WTC11 (cell line): ENCODE data around the gene MTHFS. TPM values are rescaled to one million over a fixed set of nuclear protein-coding genes. Genes with fewer than 3 reads are reported as not detected.
A peak's percentile ranks its signal among the peaks of the same experiment; 100 is the strongest.

Source experiments
- ATF1 ChIP-seq: sonication (generic); formaldehyde crosslinking; IDR thresholded peaks from 2 replicates; pipeline ENCODE4 v1.8.1; 2023; ENCODE audit warnings: mild to moderate bottlenecking, moderate library complexity, missing genetic modification reagents
- ATF3 ChIP-seq: sonication (generic); formaldehyde crosslinking; conservative IDR thresholded peaks from 2 replicates; pipeline ENCODE4 v1.8.1; 2022; ENCODE audit warnings: mild to moderate bottlenecking, missing genetic modification reagents
- EMX1 ChIP-seq: fragments of 250-450 bp; sonication (Bioruptor Pico); IDR thresholded peaks from 2 replicates; pipeline ENCODE4 v1.8.0; 2021; ENCODE audit warnings: mild to moderate bottlenecking
- ERG ChIP-seq: fragments of 250-450 bp; sonication (Bioruptor Pico); IDR thresholded peaks from 2 replicates; pipeline ENCODE4 v1.8.0; 2021; ENCODE audit warnings: mild to moderate bottlenecking
- ETV6 ChIP-seq: sonication (generic); formaldehyde crosslinking; IDR thresholded peaks from 2 replicates; pipeline ENCODE4 v1.8.1; 2022; ENCODE audit warnings: mild to moderate bottlenecking, missing genetic modification reagents
- GTF2I ChIP-seq: fragments of 250-450 bp; sonication (Bioruptor Pico); conservative IDR thresholded peaks from 2 replicates; pipeline ENCODE4 v1.4.0; 2021; ENCODE audit warnings: mild to moderate bottlenecking
- HMGA2 ChIP-seq: fragments of 250-450 bp; sonication (Bioruptor Pico); IDR thresholded peaks from 2 replicates; pipeline ENCODE4 v1.4.0; 2021; ENCODE audit warnings: mild to moderate bottlenecking, moderate library complexity
- JAZF1 ChIP-seq: fragments of 250-450 bp; sonication (Bioruptor Pico); IDR thresholded peaks from 2 replicates; pipeline ENCODE4 v1.9.0; 2021; ENCODE audit warnings: moderate library complexity, mild to moderate bottlenecking, inconsistent platforms
- JUN ChIP-seq: sonication (generic); formaldehyde crosslinking; IDR thresholded peaks from 2 replicates; pipeline ENCODE4 v1.8.0; 2023; ENCODE audit warnings: mild to moderate bottlenecking, missing genetic modification reagents
- MXD4 ChIP-seq: fragments of 250-450 bp; sonication (Bioruptor Pico); IDR thresholded peaks from 2 replicates; pipeline ENCODE4 v1.8.0; 2021; ENCODE audit warnings: mild to moderate bottlenecking, moderate library complexity, borderline replicate concordance
- NFYB ChIP-seq: sonication (generic); formaldehyde crosslinking; conservative IDR thresholded peaks from 2 replicates; pipeline ENCODE4 v1.8.0; 2022; ENCODE audit warnings: low read depth, missing genetic modification reagents
- NR3C1 ChIP-seq: sonication (generic); formaldehyde crosslinking; conservative IDR thresholded peaks from 2 replicates; pipeline ENCODE4 v1.8.1; 2023; ENCODE audit warnings: low read depth, mild to moderate bottlenecking, missing genetic modification reagents
- RELA ChIP-seq: sonication (generic); formaldehyde crosslinking; IDR thresholded peaks from 2 replicates; pipeline ENCODE4 v1.8.1; 2022; ENCODE audit warnings: missing genetic modification reagents, mild to moderate bottlenecking, borderline replicate concordance
- SOX15 ChIP-seq: fragments of 250-450 bp; sonication (Bioruptor Pico); IDR thresholded peaks from 2 replicates; pipeline ENCODE4 v1.9.0; 2021; ENCODE audit warnings: mild to moderate bottlenecking
- TEAD1 ChIP-seq: sonication (generic); formaldehyde crosslinking; IDR thresholded peaks from 2 replicates; pipeline ENCODE4 v1.8.0; 2022; ENCODE audit warnings: mild to moderate bottlenecking, missing genetic modification reagents
- TEAD4 ChIP-seq: sonication (generic); formaldehyde crosslinking; IDR thresholded peaks from 2 replicates; pipeline ENCODE4 v1.8.0; 2022; ENCODE audit warnings: mild to moderate bottlenecking, missing genetic modification reagents
- ZNF232 ChIP-seq: sonication (generic); formaldehyde crosslinking; IDR thresholded peaks from 2 replicates; pipeline ENCODE4 v1.8.0; 2022; ENCODE audit warnings: mild to moderate bottlenecking, missing genetic modification reagents
- ZNF425 ChIP-seq: fragments of 250-450 bp; sonication (Bioruptor Pico); conservative IDR thresholded peaks from 2 replicates; pipeline ENCODE4 v1.9.0; 2021; ENCODE audit warnings: mild to moderate bottlenecking
- total RNA-seq: library from RNA; stranded (reverse); gene quantifications from 3 replicates; pipeline ENCODE4 v1.2.3, GENCODE V29; 2021
- TF ChIP-seq, protein P1 (sequence below): fragments of 250-450 bp; sonication (Bioruptor Pico); IDR thresholded peaks from 2 replicates; pipeline ENCODE4 v1.9.0; 2021; ENCODE audit warnings: mild to moderate bottlenecking
- TF ChIP-seq, protein P2 (sequence below): sonication (generic); formaldehyde crosslinking; IDR thresholded peaks from 2 replicates; pipeline ENCODE4 v1.8.1; 2022; ENCODE audit warnings: low read depth, mild to moderate bottlenecking, moderate library complexity, missing genetic modification reagents, borderline replicate concordance
- TF ChIP-seq, protein P3 (sequence below): sonication (generic); formaldehyde crosslinking; IDR thresholded peaks from 2 replicates; pipeline ENCODE4 v1.8.1; 2022; ENCODE audit warnings: mild to moderate bottlenecking, moderate library complexity, missing genetic modification reagents
- TF ChIP-seq, protein P4 (sequence below): sonication (generic); formaldehyde crosslinking; IDR thresholded peaks from 2 replicates; pipeline ENCODE4 v1.8.0; 2022; ENCODE audit warnings: mild to moderate bottlenecking, missing genetic modification reagents
- TF ChIP-seq, protein P5 (sequence below): sonication (generic); formaldehyde crosslinking; IDR thresholded peaks from 2 replicates; pipeline ENCODE4 v1.8.0; 2023; ENCODE audit warnings: mild to moderate bottlenecking, missing genetic modification reagents

The MTHFS gene
- total RNA-seq, 1 experiment from 2014 or later, result 24.8 TPM

DNA sequence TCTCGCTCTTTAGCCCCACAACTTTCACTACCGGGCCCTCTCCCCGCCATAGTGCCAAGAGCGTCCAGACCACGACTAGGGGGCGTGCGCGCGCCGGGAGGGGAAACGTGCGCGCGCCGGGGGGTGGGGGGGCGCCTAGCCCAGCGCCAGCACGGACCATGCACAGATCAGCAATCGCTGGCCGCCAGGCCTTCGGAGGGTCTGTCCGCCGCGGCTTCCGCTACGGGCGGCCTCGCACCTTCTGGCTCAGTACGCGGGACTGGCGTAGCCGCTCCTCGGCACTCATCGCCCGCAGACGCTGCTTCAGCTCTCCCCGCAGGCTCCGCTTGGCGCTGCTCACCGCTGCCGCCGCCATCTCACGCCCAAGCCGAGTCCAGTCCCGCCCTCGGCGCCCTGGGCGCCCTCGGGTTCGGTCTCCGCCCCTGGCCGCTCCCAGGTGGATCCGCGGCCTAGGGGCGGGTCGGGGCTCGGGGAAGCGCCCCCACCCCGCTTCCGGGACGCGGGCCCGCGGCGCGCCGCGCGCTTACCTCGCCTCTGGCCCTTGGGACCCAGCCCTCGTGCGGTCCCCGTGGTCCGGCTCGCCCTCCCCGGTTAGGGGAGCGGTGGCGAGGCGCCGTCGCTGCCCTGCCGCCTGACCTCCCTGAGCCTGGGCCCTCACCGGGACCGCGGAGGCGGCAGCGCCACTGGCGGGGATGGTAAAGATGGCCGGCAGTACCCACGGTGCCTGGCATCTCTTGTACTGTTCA lies at the start of gene MTHFS (continued):
- TF ChIP-seq ETV6 (peak; percentile 83; the same call in 1 of the 2 replicates), TEAD1 (CRISPR knock-in tag) (peak; percentile 82), RELA (CRISPR knock-in tag) (peak; percentile 78; the same call in 1 of the 2 replicates), ATF3 (no peak), SOX15 (CRISPR knock-in tag) (no peak), NFYB (CRISPR knock-in tag) (no peak; the same call in 1 of the 2 replicates), TEAD4 (CRISPR knock-in tag) (no peak), EMX1 (CRISPR knock-in tag) (0 out of 2 replicates have a peak, but pooled peaks have one; percentile 45), ERG (CRISPR knock-in tag) (no peak), ZNF232 (peak; percentile 51; the same call in 1 of the 2 replicates), NR3C1 (CRISPR knock-in tag) (no peak), JUN (CRISPR knock-in tag) (no peak), MXD4 (CRISPR knock-in tag) (no peak), JAZF1 (CRISPR knock-in tag) (no peak), ZNF425 (no peak), GTF2I (no peak), HMGA2 (CRISPR knock-in tag) (no peak), ATF1 (CRISPR knock-in tag) (no peak; the same call in 1 of the 2 replicates)
- TF ChIP-seq, protein P1, sequence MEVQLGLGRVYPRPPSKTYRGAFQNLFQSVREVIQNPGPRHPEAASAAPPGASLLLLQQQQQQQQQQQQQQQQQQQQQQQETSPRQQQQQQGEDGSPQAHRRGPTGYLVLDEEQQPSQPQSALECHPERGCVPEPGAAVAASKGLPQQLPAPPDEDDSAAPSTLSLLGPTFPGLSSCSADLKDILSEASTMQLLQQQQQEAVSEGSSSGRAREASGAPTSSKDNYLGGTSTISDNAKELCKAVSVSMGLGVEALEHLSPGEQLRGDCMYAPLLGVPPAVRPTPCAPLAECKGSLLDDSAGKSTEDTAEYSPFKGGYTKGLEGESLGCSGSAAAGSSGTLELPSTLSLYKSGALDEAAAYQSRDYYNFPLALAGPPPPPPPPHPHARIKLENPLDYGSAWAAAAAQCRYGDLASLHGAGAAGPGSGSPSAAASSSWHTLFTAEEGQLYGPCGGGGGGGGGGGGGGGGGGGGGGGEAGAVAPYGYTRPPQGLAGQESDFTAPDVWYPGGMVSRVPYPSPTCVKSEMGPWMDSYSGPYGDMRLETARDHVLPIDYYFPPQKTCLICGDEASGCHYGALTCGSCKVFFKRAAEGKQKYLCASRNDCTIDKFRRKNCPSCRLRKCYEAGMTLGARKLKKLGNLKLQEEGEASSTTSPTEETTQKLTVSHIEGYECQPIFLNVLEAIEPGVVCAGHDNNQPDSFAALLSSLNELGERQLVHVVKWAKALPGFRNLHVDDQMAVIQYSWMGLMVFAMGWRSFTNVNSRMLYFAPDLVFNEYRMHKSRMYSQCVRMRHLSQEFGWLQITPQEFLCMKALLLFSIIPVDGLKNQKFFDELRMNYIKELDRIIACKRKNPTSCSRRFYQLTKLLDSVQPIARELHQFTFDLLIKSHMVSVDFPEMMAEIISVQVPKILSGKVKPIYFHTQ (CRISPR knock-in tag), result no peak
- TF ChIP-seq, protein P2, sequence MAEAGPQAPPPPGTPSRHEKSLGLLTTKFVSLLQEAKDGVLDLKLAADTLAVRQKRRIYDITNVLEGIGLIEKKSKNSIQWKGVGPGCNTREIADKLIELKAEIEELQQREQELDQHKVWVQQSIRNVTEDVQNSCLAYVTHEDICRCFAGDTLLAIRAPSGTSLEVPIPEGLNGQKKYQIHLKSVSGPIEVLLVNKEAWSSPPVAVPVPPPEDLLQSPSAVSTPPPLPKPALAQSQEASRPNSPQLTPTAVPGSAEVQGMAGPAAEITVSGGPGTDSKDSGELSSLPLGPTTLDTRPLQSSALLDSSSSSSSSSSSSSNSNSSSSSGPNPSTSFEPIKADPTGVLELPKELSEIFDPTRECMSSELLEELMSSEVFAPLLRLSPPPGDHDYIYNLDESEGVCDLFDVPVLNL (CRISPR knock-in tag), result 0 out of 2 replicates have a peak, but pooled peaks have one; percentile 53
- TF ChIP-seq, protein P3, sequence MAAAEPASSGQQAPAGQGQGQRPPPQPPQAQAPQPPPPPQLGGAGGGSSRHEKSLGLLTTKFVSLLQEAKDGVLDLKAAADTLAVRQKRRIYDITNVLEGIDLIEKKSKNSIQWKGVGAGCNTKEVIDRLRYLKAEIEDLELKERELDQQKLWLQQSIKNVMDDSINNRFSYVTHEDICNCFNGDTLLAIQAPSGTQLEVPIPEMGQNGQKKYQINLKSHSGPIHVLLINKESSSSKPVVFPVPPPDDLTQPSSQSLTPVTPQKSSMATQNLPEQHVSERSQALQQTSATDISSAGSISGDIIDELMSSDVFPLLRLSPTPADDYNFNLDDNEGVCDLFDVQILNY, result peak; percentile 56; the same call in 1 of the 2 replicates
- TF ChIP-seq, protein P4, sequence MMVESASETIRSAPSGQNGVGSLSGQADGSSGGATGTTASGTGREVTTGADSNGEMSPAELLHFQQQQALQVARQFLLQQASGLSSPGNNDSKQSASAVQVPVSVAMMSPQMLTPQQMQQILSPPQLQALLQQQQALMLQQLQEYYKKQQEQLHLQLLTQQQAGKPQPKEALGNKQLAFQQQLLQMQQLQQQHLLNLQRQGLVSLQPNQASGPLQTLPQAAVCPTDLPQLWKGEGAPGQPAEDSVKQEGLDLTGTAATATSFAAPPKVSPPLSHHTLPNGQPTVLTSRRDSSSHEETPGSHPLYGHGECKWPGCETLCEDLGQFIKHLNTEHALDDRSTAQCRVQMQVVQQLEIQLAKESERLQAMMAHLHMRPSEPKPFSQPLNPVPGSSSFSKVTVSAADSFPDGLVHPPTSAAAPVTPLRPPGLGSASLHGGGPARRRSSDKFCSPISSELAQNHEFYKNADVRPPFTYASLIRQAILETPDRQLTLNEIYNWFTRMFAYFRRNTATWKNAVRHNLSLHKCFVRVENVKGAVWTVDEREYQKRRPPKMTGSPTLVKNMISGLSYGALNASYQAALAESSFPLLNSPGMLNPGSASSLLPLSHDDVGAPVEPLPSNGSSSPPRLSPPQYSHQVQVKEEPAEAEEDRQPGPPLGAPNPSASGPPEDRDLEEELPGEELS, result peak; percentile 65
- TF ChIP-seq, protein P5, sequence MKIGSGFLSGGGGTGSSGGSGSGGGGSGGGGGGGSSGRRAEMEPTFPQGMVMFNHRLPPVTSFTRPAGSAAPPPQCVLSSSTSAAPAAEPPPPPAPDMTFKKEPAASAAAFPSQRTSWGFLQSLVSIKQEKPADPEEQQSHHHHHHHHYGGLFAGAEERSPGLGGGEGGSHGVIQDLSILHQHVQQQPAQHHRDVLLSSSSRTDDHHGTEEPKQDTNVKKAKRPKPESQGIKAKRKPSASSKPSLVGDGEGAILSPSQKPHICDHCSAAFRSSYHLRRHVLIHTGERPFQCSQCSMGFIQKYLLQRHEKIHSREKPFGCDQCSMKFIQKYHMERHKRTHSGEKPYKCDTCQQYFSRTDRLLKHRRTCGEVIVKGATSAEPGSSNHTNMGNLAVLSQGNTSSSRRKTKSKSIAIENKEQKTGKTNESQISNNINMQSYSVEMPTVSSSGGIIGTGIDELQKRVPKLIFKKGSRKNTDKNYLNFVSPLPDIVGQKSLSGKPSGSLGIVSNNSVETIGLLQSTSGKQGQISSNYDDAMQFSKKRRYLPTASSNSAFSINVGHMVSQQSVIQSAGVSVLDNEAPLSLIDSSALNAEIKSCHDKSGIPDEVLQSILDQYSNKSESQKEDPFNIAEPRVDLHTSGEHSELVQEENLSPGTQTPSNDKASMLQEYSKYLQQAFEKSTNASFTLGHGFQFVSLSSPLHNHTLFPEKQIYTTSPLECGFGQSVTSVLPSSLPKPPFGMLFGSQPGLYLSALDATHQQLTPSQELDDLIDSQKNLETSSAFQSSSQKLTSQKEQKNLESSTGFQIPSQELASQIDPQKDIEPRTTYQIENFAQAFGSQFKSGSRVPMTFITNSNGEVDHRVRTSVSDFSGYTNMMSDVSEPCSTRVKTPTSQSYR (CRISPR knock-in tag), result no peak
